ENCODE measurements around the gene CYBA.

- TF ChIP-seq CTCF (IDR thresholded peaks at IDR 0.05; ENCODE audit: poor library complexity, severe bottlenecking) (no peak), POLR2AphosphoS5 (IDR thresholded peaks at IDR 0.05) (no peak), EZH2 (IDR thresholded peaks at IDR 0.05; ENCODE audit: borderline replicate concordance, insufficient read depth, low read length, poor library complexity, severe bottlenecking) (no peak), TAF1 (IDR thresholded peaks at IDR 0.05; ENCODE audit: low read depth) (no peak), RAD21 (conservative IDR thresholded peaks at IDR 0.05) (no peak), SMC3 (conservative IDR thresholded peaks at IDR 0.05; ENCODE audit: poor library complexity) (no peak)
- TF ChIP-seq, protein P1, sequence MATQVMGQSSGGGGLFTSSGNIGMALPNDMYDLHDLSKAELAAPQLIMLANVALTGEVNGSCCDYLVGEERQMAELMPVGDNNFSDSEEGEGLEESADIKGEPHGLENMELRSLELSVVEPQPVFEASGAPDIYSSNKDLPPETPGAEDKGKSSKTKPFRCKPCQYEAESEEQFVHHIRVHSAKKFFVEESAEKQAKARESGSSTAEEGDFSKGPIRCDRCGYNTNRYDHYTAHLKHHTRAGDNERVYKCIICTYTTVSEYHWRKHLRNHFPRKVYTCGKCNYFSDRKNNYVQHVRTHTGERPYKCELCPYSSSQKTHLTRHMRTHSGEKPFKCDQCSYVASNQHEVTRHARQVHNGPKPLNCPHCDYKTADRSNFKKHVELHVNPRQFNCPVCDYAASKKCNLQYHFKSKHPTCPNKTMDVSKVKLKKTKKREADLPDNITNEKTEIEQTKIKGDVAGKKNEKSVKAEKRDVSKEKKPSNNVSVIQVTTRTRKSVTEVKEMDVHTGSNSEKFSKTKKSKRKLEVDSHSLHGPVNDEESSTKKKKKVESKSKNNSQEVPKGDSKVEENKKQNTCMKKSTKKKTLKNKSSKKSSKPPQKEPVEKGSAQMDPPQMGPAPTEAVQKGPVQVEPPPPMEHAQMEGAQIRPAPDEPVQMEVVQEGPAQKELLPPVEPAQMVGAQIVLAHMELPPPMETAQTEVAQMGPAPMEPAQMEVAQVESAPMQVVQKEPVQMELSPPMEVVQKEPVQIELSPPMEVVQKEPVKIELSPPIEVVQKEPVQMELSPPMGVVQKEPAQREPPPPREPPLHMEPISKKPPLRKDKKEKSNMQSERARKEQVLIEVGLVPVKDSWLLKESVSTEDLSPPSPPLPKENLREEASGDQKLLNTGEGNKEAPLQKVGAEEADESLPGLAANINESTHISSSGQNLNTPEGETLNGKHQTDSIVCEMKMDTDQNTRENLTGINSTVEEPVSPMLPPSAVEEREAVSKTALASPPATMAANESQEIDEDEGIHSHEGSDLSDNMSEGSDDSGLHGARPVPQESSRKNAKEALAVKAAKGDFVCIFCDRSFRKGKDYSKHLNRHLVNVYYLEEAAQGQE (IDR thresholded peaks at IDR 0.05; ENCODE audit: borderline replicate concordance), result no peak
Observed at GRCh38 chr16:88631920-88632586, 18.8 kb downstream of the CYBA start.
